ENCODE data around the gene SPDYE1. TPM values are rescaled to one million over a fixed set of nuclear protein-coding genes. Genes with fewer than 3 reads are reported as not detected.

The SPDYE1 gene
- total and polyA plus RNA-seq, 2 of the 13 experiments (the other 11 are each of a cell fraction or from before 2014, with no cell fraction given) = not detected

DNA sequence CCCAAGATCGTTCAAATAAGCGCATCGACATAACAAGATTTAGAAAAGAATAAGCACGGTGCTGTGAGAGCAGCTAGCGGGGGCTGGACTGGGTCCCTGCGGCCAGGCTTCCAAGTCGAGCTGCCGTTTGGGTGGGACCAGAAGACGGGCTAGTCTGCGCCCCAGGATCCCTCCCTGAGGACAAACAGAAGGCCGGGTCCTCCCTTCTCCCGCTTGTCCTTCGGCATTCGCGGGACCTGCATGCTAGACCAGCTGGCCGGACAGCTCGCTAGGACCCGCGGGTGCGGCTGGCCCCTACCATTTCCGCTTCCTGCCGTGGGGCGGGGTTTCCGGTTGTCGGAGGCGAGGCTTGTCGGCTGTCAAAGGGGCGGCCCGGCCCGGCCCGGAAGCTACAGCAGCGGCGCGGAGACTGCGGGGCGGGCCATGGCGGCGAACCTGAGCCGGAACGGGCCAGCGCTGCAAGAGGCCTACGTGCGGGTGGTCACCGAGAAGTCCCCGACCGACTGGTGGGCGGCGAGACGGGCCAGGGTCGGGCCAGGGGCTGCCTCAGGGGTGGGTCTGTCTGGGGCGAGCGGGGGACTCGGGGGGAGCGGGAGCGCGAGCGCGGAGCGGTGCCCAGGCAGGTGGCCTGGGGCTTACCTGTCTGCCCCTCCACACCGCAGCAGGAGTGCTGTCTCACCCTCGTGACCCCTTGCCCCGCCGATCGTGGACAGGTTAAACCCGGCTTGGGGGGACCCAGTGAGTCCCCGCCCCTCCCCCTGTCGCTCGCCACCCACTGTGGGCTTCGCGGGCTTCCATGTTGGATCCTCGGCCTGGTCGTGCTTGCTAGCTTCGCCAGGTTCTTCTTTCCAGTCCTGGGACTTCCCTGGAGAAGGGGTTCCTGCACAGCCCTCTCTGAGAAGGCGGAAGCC is 46.9 kb downstream of the SPDYE1 start, which contains the start of gene DBNL (continued):
- TF ChIP-seq KDM5A (IDR thresholded peaks at IDR 0.05; ENCODE audit: borderline replicate concordance, low read length) (no peak), MXD4 (CRISPR knock-in tag; IDR thresholded peaks at IDR 0.05) (peak; percentile 64; the same call in 1 of the 2 replicates), ZNF143 (CRISPR knock-in tag; IDR thresholded peaks at IDR 0.05) (no peak), ZNF687 (CRISPR knock-in tag; IDR thresholded peaks at IDR 0.05) (peak; percentile 98), MXI1 (IDR thresholded peaks at IDR 0.05; ENCODE audit: borderline replicate concordance, low read depth, low read length) (peak; percentile 89; the same call in 1 of the 3 replicates), ZNF703 (CRISPR knock-in tag; IDR thresholded peaks at IDR 0.05; ENCODE audit: borderline replicate concordance) (no peak), IRF2 (CRISPR knock-in tag; IDR thresholded peaks at IDR 0.05) (peak; percentile 87), YEATS4 (CRISPR knock-in tag; IDR thresholded peaks at IDR 0.05; ENCODE audit: borderline replicate concordance) (peak; percentile 74), ZFP90 (CRISPR knock-in tag; IDR thresholded peaks at IDR 0.05; ENCODE audit: borderline replicate concordance) (peak; percentile 52; the same call in 1 of the 2 replicates), ZNF550 (CRISPR knock-in tag; IDR thresholded peaks at IDR 0.05; ENCODE audit: borderline replicate concordance) (no peak), KDM2A (CRISPR knock-in tag; IDR thresholded peaks at IDR 0.05; ENCODE audit: borderline replicate concordance, low read depth) (peak; percentile 75), GLMP (CRISPR knock-in tag; IDR thresholded peaks at IDR 0.05; ENCODE audit: borderline replicate concordance) (no peak), ZNF441 (CRISPR knock-in tag; IDR thresholded peaks at IDR 0.05; ENCODE audit: borderline replicate concordance) (no peak; the same call in 1 of the 2 replicates), ZNF335 (CRISPR knock-in tag; IDR thresholded peaks at IDR 0.05) (peak; percentile 56; the same call in 1 of the 2 replicates), NCOA2 (CRISPR knock-in tag; IDR thresholded peaks at IDR 0.05) (no peak; the same call in 1 of the 2 replicates), MYC (CRISPR knock-in tag; IDR thresholded peaks at IDR 0.05; ENCODE audit: borderline replicate concordance) (peak; percentile 87), HNRNPUL1 (IDR thresholded peaks at IDR 0.05; ENCODE audit: low read depth, low read length) (0 out of 2 replicates have a peak, but pooled peaks have one; percentile 41)
- TF ChIP-seq, protein P1, sequence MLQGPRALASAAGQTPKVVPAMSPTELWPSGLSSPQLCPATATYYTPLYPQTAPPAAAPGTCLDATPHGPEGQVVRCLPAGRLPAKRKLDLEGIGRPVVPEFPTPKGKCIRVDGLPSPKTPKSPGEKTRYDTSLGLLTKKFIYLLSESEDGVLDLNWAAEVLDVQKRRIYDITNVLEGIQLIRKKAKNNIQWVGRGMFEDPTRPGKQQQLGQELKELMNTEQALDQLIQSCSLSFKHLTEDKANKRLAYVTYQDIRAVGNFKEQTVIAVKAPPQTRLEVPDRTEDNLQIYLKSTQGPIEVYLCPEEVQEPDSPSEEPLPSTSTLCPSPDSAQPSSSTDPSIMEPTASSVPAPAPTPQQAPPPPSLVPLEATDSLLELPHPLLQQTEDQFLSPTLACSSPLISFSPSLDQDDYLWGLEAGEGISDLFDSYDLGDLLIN (CRISPR knock-in tag; IDR thresholded peaks at IDR 0.05; ENCODE audit: borderline replicate concordance) = no peak
- TF ChIP-seq, protein P2, sequence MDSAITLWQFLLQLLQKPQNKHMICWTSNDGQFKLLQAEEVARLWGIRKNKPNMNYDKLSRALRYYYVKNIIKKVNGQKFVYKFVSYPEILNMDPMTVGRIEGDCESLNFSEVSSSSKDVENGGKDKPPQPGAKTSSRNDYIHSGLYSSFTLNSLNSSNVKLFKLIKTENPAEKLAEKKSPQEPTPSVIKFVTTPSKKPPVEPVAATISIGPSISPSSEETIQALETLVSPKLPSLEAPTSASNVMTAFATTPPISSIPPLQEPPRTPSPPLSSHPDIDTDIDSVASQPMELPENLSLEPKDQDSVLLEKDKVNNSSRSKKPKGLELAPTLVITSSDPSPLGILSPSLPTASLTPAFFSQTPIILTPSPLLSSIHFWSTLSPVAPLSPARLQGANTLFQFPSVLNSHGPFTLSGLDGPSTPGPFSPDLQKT (CRISPR knock-in tag; IDR thresholded peaks at IDR 0.05; ENCODE audit: borderline replicate concordance) = peak; percentile 92; the same call in 1 of the 2 replicates
